HG02571 (cell line): ENCODE data around the gene KLHL20.
A peak's percentile ranks its signal among the peaks of the same experiment; 100 is the strongest.
"Not testable (repeated sequence)": the region's sequence is repeated elsewhere in the genome, so short reads cannot be mapped to it uniquely, and the experiment has no call there.

Experiments used
- ATAC-seq: cut with Tn5 transposase; IDR thresholded peaks from one replicate; pipeline ENCODE4 v1.9.1; 2021; ENCODE audit warnings: mild to moderate bottlenecking, moderate library complexity; ENCODE audit not compliant: unreplicated experiment

KLHL20 gene, protein sequence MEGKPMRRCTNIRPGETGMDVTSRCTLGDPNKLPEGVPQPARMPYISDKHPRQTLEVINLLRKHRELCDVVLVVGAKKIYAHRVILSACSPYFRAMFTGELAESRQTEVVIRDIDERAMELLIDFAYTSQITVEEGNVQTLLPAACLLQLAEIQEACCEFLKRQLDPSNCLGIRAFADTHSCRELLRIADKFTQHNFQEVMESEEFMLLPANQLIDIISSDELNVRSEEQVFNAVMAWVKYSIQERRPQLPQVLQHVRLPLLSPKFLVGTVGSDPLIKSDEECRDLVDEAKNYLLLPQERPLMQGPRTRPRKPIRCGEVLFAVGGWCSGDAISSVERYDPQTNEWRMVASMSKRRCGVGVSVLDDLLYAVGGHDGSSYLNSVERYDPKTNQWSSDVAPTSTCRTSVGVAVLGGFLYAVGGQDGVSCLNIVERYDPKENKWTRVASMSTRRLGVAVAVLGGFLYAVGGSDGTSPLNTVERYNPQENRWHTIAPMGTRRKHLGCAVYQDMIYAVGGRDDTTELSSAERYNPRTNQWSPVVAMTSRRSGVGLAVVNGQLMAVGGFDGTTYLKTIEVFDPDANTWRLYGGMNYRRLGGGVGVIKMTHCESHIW

GRCh38 chr1:173714759-173715537, at the start of gene KLHL20:
Gene KLHL20, plus strand, starts transcription at chr1:173714981. Its CDS starts 1,063 bp downstream, at chr1:173716044.
- ATAC-seq = peak; percentile 93

DNA sequence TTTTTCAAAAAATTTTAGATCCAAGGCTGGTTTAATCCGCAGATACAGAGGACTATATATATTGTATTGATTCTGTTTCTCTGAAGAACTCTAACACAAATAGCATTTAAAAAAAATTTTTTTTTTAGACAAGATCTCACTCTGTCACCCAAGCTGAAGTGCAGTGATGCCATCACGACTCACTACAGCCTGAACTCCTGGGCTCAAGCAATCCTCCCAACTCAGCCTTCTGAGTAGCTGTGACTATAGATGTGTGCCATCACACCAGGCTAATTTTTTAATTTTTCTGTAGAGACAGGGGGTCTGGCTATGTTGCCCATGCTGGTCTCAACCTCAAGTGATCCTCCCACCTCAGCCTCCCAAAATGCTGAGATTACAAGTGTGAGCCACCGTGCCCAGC, 48.1 kb upstream of the KLHL20 start:
- ATAC-seq = no peak

- ATAC-seq = no peak
Observed at GRCh38 chr1:173669491-173669941, 45.3 kb upstream of the KLHL20 start, which contains the start of gene ANKRD45. Gene ANKRD45, minus strand, starts transcription at chr1:173669851. Its CDS starts 10,433 bp downstream, at chr1:173659418.

- not testable (repeated sequence) for ATAC-seq
Observed at GRCh38 chr1:173674496-173674895, 40.3 kb upstream of the KLHL20 start.

DNA sequence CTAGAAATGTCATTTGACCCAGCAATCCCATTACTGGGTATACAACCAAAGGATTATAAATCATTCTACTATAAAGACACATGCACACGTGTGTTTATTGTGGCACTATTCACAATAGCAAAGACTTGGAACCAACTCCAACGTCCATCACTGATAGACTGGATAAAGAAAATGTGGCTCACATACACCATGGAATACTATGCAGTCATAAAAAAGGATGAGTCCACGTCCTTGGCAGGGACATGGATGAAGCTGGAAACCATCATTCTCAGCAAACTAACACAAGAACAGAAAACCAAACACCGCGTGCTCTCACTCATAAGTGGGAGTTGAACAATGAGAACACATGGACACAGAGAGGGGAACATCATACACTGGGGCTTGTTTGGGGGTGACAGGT, 34.6 kb upstream of the KLHL20 start:
- not testable (repeated sequence) for ATAC-seq

- no peak for ATAC-seq
Observed at GRCh38 chr1:173682184-173682583, 32.6 kb upstream of the KLHL20 start.

GRCh38 chr1:173683838-173684237, 30.9 kb upstream of the KLHL20 start:
- ATAC-seq = not testable (repeated sequence)

- not testable (repeated sequence) for ATAC-seq
Observed at GRCh38 chr1:173685121-173685520, 29.7 kb upstream of the KLHL20 start.

DNA sequence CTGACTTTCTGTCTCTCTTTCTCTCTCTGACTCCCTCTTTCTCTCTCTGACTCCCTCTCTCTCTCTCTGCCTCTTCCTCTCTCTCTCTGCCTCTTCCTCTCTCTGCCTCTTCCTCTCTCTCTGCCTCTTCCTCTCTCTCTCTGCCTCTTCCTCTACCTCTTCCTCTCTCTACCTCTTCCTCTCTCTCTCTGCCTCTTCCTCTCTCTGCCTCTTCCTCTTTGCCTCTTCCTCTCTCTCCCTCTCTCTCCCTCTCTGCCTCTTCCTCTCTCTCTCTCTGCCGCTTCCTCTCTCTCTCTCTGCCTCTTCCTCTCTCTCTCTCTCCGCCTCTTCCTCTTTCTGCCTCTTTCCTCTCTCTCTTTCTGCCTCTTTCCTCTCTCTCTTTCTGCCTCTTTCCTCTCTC, 26.5 kb upstream of the KLHL20 start:
- ATAC-seq = no peak

- no peak for ATAC-seq
Observed at GRCh38 chr1:173693238-173693637, 21.5 kb upstream of the KLHL20 start.

DNA sequence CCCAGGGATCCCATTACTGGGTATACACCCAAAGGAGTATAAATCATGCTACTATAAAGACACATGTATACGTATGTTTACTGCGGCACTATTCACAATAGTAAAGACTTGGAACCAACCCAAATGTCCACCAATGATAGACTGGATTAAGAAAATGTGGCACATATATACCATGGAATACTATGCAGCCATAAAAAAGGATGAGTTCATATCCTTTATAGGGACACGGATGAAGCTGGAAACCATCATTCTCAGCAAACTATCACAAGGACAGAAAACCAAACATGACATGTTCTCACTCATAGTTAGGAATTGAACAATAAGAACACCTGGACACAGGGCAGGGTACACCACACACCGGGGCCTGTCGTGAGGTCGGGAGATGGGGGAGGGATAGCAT, 13.5 kb upstream of the KLHL20 start:
- ATAC-seq = not testable (repeated sequence)

- no peak for ATAC-seq
Observed at GRCh38 chr1:173702736-173703135, 12.0 kb upstream of the KLHL20 start.

- no peak for ATAC-seq
Observed at GRCh38 chr1:173705117-173705516, 9.7 kb upstream of the KLHL20 start.

- no peak for ATAC-seq
Observed at GRCh38 chr1:173708787-173709186, 6.0 kb upstream of the KLHL20 start.

- no peak for ATAC-seq
Observed at GRCh38 chr1:173714441-173714758, 381 bp upstream of the KLHL20 start.

DNA sequence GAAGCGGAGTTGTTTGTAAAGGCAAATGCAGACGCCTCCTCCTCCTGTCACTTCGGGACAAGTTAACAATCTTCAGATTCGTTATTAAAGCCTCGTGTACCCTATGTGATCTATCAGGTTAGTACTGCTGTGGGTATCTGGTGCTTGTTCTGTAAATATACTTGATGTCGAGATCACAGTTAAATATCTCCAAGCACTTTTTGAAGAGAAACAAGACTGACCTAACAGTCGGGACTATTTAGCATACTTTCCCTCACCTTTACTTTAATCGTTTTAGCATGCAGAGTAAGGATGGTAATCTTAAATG, 710 bp downstream of the KLHL20 start:
- ATAC-seq = no peak

- no peak for ATAC-seq
Observed at GRCh38 chr1:173717238-173717637, 2.5 kb downstream of the KLHL20 start.

DNA sequence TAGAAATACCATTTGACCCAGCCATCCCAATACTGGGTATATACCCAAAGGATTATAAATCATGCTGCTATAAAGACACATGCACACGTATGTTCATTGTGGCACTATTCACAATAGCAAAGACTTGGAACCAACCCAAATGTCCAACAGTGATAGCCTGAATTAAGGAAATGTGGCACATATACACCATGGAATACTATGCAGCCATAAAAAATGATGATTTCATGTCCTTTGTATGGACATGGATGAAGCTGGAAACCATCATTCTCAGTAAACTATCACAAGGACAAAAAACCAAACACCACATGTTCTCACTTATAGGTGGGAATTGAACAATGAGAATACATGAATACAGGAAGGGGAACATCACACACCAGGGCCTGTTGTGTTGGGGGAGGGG, 16.6 kb downstream of the KLHL20 start:
- not testable (repeated sequence) for ATAC-seq

GRCh38 chr1:173733912-173734311, 19.1 kb downstream of the KLHL20 start:
- no peak for ATAC-seq

- ATAC-seq = not testable (repeated sequence)
Observed at GRCh38 chr1:173736104-173736503, 21.3 kb downstream of the KLHL20 start.

- ATAC-seq = no peak
Observed at GRCh38 chr1:173742203-173742886, 27.6 kb downstream of the KLHL20 start.
